ENCODE measurements around the gene CFAP221.

Gene CFAP221

GRCh38 chr2:119518401-119519056 lies 25.7 kb upstream of the CFAP221 start:
- Histone ChIP-seq H3K79me2 (ENCODE audit: insufficient read depth, low read length) (no peaks in the 10 kb centered on the region), H3K27me3 (ENCODE audit: low read length) (no peaks in the 10 kb centered on the region), H4K20me1 (ENCODE audit: low read depth, low read length) (no peaks in the 10 kb centered on the region), H3K9me3 (ENCODE audit: insufficient read depth, low read length) (no peaks in the 10 kb centered on the region), H3K9ac (ENCODE audit: low read length) (no peak overlapping the region), H3K4me3 (ENCODE audit: insufficient read depth, low read length, poor library complexity, severe bottlenecking) (no peak overlapping the region), H3K27ac (ENCODE audit: low read depth, low read length) (no peak overlapping the region), H2AFZ (ENCODE audit: low read depth, low read length, severe bottlenecking) (no peak overlapping the region), H3F3A (ENCODE audit: insufficient read depth) (no peaks in the 10 kb centered on the region), H3K4me2 (ENCODE audit: low read depth, low read length, poor library complexity, severe bottlenecking) (no peak overlapping the region), H3K9me2 (replicated peaks; ENCODE audit: insufficient read depth, low read length) (no peaks in the 10 kb centered on the region), H3K36me3 (ENCODE audit: low read length) (no peaks in the 10 kb centered on the region)
- TF ChIP-seq EZH2phosphoT487 (conservative IDR thresholded peaks at IDR 0.05; ENCODE audit: low read length) = no peak
- TF ChIP-seq, protein P1, sequence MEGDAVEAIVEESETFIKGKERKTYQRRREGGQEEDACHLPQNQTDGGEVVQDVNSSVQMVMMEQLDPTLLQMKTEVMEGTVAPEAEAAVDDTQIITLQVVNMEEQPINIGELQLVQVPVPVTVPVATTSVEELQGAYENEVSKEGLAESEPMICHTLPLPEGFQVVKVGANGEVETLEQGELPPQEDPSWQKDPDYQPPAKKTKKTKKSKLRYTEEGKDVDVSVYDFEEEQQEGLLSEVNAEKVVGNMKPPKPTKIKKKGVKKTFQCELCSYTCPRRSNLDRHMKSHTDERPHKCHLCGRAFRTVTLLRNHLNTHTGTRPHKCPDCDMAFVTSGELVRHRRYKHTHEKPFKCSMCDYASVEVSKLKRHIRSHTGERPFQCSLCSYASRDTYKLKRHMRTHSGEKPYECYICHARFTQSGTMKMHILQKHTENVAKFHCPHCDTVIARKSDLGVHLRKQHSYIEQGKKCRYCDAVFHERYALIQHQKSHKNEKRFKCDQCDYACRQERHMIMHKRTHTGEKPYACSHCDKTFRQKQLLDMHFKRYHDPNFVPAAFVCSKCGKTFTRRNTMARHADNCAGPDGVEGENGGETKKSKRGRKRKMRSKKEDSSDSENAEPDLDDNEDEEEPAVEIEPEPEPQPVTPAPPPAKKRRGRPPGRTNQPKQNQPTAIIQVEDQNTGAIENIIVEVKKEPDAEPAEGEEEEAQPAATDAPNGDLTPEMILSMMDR (IDR thresholded peaks at IDR 0.05; ENCODE audit: insufficient read depth, low read length, poor library complexity, severe bottlenecking) = no peak

DNA sequence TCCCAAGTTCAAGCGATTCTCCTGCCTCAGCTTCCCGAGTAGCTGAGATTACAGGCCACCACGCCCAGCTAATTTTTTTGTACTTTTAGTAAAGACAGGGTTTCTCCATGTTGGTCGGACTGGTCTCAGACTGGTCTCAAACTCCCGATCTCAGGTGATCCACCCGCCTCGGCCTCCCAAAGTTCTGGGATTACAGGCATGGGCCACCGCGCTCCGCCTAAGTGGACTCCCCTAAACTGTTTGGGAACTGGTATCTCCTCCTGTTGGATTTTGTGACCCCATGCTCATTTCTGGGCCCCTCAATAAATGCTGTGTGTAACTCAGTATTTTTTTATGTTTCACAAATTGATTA lies 25.2 kb upstream of the CFAP221 start:
- no peak overlapping the region for H2AFZ ChIP-seq (ENCODE audit: low read depth, low read length, severe bottlenecking)
- no peaks in the 10 kb centered on the region for H4K20me1 ChIP-seq (ENCODE audit: low read depth, low read length)
- H3K27me3 ChIP-seq (ENCODE audit: low read length) = no peaks in the 10 kb centered on the region
- no peak overlapping the region for H3K4me2 ChIP-seq (ENCODE audit: low read depth, low read length, poor library complexity, severe bottlenecking)
- no peaks in the 10 kb centered on the region for H3K9me3 ChIP-seq (ENCODE audit: insufficient read depth, low read length)
- no peak overlapping the region for H3K27ac ChIP-seq (ENCODE audit: low read depth, low read length)
- H3K4me3 ChIP-seq (ENCODE audit: insufficient read depth, low read length, poor library complexity, severe bottlenecking) = no peak overlapping the region
- H3F3A ChIP-seq (ENCODE audit: insufficient read depth) = no peaks in the 10 kb centered on the region
- H3K36me3 ChIP-seq (ENCODE audit: low read length) = no peaks in the 10 kb centered on the region
- no peaks in the 10 kb centered on the region for H3K79me2 ChIP-seq (ENCODE audit: insufficient read depth, low read length)
- no peak for TF ChIP-seq EZH2phosphoT487 (conservative IDR thresholded peaks at IDR 0.05; ENCODE audit: low read length)
- TF ChIP-seq, protein P1 (IDR thresholded peaks at IDR 0.05; ENCODE audit: insufficient read depth, low read length, poor library complexity, severe bottlenecking) = no peak
- no peaks in the 10 kb centered on the region for H3K9me2 ChIP-seq (replicated peaks; ENCODE audit: insufficient read depth, low read length)
- no peak overlapping the region for H3K9ac ChIP-seq (ENCODE audit: low read length)

- Histone ChIP-seq H3K4me2 (ENCODE audit: low read depth, low read length, poor library complexity, severe bottlenecking) (no peak overlapping the region), H3K9ac (ENCODE audit: low read length) (no peak overlapping the region), H3K27me3 (ENCODE audit: low read length) (no peaks in the 10 kb centered on the region), H3K79me2 (ENCODE audit: insufficient read depth, low read length) (no peaks in the 10 kb centered on the region), H3K36me3 (ENCODE audit: low read length) (no peaks in the 10 kb centered on the region), H3K9me3 (ENCODE audit: insufficient read depth, low read length) (no peaks in the 10 kb centered on the region), H3K4me3 (ENCODE audit: insufficient read depth, low read length, poor library complexity, severe bottlenecking) (no peak overlapping the region), H2AFZ (ENCODE audit: low read depth, low read length, severe bottlenecking) (no peak overlapping the region), H3F3A (ENCODE audit: insufficient read depth) (no peaks in the 10 kb centered on the region), H4K20me1 (ENCODE audit: low read depth, low read length) (no peaks in the 10 kb centered on the region), H3K9me2 (replicated peaks; ENCODE audit: insufficient read depth, low read length) (no peaks in the 10 kb centered on the region), H3K27ac (ENCODE audit: low read depth, low read length) (no peak overlapping the region)
- no peak for TF ChIP-seq EZH2phosphoT487 (conservative IDR thresholded peaks at IDR 0.05; ENCODE audit: low read length)
- TF ChIP-seq, protein P1 (IDR thresholded peaks at IDR 0.05; ENCODE audit: insufficient read depth, low read length, poor library complexity, severe bottlenecking) = no peak
These were observed 23.4 kb upstream of the CFAP221 start for GRCh38 chr2:119520696-119521432.

All from SU-DHL-6 (cell line).